ENCODE data around the gene OR2H2. TPM values are rescaled to one million over a fixed set of nuclear protein-coding genes. Genes with fewer than 3 reads are reported as not detected.

Gene OR2H2
- total and polyA plus RNA-seq, 4 donors: not detected

DNA sequence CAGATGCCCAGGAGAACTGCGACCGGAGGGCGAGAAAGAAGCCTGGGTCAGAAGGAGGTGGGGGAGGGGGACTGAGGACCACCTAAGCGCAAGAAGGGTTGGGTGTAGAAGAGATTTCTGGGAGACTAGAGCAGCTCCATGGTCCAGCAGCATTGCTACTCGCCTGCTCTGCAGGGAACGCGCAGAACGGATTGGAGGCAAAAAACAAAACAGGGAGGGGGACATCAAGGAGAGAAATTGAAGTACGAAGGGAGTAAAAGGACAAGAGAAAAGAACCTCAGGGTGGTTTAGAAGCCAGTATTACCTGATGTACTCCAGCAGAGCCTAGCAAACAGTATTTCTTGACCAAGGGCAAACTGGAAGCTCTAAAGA, 48.6 kb downstream of the OR2H2 start:
- Histone ChIP-seq H3K4me3 (ENCODE audit: low read depth in 1 of 3, low read length in 3 of 3) (peak overlapping the region; percentile 6 to 70 (median 10)), H3K27ac (ENCODE audit: low read depth in 1 of 2, low read length in 2 of 2) (peak overlapping the region; percentile 21 to 25), H3K27me3 (ENCODE audit: control insufficient read depth in 4 of 4, insufficient read depth in 4 of 4, low read length in 3 of 4) (peaks cover 0 to 23% (median 1%) of the 10 kb centered on the region in 4 donors), H3K9ac (ENCODE audit: low read depth in 1 of 2, low read length in 2 of 2) (no peak overlapping the region), H3K9me3 (ENCODE audit: control insufficient read depth in 4 of 4, low read length in 3 of 4) (no peaks in the 10 kb centered on the region), H3K36me3 (ENCODE audit: control insufficient read depth in 4 of 4, insufficient read depth in 3 of 4, low read depth in 1 of 4, low read length in 3 of 4) (no peaks in the 10 kb centered on the region), H3K4me1 (ENCODE audit: control insufficient read depth in 4 of 4, insufficient read depth in 4 of 4, low read length in 3 of 4) (peaks cover 3 to 20% (median 10%) of the 10 kb centered on the region in 4 donors)
- TF ChIP-seq YY1 (IDR thresholded peaks at IDR 0.05) (no peak), JUND (IDR thresholded peaks at IDR 0.05) (no peak), GABPA (IDR thresholded peaks at IDR 0.05 in 1 of 2, conservative IDR thresholded peaks at IDR 0.05 in 1 of 2) (no peak), EGR1 (IDR thresholded peaks at IDR 0.05; ENCODE audit: low read depth in 2 of 2) (no peak), HNF4G (IDR thresholded peaks at IDR 0.05) (no peak), FOXA2 (IDR thresholded peaks at IDR 0.05) (no peak), RAD21 (IDR thresholded peaks at IDR 0.05) (no peak), HNF4A (conservative IDR thresholded peaks at IDR 0.05) (no peak), FOXA1 (IDR thresholded peaks at IDR 0.05) (no peak), SP1 (IDR thresholded peaks at IDR 0.05) (no peak), NR2F2 (IDR thresholded peaks at IDR 0.05) (no peak), TAF1 (conservative IDR thresholded peaks at IDR 0.05) (no peak), RXRA (IDR thresholded peaks at IDR 0.05) (no peak)
- TF ChIP-seq, protein P1, sequence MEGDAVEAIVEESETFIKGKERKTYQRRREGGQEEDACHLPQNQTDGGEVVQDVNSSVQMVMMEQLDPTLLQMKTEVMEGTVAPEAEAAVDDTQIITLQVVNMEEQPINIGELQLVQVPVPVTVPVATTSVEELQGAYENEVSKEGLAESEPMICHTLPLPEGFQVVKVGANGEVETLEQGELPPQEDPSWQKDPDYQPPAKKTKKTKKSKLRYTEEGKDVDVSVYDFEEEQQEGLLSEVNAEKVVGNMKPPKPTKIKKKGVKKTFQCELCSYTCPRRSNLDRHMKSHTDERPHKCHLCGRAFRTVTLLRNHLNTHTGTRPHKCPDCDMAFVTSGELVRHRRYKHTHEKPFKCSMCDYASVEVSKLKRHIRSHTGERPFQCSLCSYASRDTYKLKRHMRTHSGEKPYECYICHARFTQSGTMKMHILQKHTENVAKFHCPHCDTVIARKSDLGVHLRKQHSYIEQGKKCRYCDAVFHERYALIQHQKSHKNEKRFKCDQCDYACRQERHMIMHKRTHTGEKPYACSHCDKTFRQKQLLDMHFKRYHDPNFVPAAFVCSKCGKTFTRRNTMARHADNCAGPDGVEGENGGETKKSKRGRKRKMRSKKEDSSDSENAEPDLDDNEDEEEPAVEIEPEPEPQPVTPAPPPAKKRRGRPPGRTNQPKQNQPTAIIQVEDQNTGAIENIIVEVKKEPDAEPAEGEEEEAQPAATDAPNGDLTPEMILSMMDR (IDR thresholded peaks at IDR 0.05; ENCODE audit: low read depth, low read length, missing input control): no peak
- TF ChIP-seq, protein P2, sequence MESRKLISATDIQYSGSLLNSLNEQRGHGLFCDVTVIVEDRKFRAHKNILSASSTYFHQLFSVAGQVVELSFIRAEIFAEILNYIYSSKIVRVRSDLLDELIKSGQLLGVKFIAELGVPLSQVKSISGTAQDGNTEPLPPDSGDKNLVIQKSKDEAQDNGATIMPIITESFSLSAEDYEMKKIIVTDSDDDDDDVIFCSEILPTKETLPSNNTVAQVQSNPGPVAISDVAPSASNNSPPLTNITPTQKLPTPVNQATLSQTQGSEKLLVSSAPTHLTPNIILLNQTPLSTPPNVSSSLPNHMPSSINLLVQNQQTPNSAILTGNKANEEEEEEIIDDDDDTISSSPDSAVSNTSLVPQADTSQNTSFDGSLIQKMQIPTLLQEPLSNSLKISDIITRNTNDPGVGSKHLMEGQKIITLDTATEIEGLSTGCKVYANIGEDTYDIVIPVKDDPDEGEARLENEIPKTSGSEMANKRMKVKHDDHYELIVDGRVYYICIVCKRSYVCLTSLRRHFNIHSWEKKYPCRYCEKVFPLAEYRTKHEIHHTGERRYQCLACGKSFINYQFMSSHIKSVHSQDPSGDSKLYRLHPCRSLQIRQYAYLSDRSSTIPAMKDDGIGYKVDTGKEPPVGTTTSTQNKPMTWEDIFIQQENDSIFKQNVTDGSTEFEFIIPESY (IDR thresholded peaks at IDR 0.05): no peak
- TF ChIP-seq, protein P3, sequence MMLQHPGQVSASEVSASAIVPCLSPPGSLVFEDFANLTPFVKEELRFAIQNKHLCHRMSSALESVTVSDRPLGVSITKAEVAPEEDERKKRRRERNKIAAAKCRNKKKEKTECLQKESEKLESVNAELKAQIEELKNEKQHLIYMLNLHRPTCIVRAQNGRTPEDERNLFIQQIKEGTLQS (IDR thresholded peaks at IDR 0.05): no peak
- TF ChIP-seq, protein P4, sequence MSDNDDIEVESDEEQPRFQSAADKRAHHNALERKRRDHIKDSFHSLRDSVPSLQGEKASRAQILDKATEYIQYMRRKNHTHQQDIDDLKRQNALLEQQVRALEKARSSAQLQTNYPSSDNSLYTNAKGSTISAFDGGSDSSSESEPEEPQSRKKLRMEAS (IDR thresholded peaks at IDR 0.05): no peak
- TF ChIP-seq, protein P5, sequence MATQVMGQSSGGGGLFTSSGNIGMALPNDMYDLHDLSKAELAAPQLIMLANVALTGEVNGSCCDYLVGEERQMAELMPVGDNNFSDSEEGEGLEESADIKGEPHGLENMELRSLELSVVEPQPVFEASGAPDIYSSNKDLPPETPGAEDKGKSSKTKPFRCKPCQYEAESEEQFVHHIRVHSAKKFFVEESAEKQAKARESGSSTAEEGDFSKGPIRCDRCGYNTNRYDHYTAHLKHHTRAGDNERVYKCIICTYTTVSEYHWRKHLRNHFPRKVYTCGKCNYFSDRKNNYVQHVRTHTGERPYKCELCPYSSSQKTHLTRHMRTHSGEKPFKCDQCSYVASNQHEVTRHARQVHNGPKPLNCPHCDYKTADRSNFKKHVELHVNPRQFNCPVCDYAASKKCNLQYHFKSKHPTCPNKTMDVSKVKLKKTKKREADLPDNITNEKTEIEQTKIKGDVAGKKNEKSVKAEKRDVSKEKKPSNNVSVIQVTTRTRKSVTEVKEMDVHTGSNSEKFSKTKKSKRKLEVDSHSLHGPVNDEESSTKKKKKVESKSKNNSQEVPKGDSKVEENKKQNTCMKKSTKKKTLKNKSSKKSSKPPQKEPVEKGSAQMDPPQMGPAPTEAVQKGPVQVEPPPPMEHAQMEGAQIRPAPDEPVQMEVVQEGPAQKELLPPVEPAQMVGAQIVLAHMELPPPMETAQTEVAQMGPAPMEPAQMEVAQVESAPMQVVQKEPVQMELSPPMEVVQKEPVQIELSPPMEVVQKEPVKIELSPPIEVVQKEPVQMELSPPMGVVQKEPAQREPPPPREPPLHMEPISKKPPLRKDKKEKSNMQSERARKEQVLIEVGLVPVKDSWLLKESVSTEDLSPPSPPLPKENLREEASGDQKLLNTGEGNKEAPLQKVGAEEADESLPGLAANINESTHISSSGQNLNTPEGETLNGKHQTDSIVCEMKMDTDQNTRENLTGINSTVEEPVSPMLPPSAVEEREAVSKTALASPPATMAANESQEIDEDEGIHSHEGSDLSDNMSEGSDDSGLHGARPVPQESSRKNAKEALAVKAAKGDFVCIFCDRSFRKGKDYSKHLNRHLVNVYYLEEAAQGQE (IDR thresholded peaks at IDR 0.05): no peak
- DNase-seq (ENCODE audit: low spot score): no peak
- 13% methylated on average over 9 of the region's 9 CpGs for WGBS

Data from liver (tissue), 9 donors.